Activated B cell treated with CpG ODN at 0.5 μM for 24 hours (primary cell): Measurements from ENCODE around the gene KXD1. TPM values are rescaled to one million over a fixed set of nuclear protein-coding genes. Genes with fewer than 3 reads are reported as not detected.
A peak's percentile ranks its signal among the peaks of the same experiment; 100 is the strongest.

Experiments
- ATAC-seq: fragments of 200-7000 bp; cut with Tn5 transposase; one replicate; pipeline ENCODE4 v1.10.0; 2021; ENCODE audit warnings: low read depth, mild to moderate bottlenecking, moderate library complexity
- CTCF ChIA-PET: fragments of 350-600 bp; sonication (Branson Sonifier 250); formaldehyde crosslinking; loops from one replicate; lab custom pipeline; 2021; ENCODE audit warnings: antibody characterized with exemption; lab: Charles Lee
- POLR2A ChIA-PET: fragments of 350-600 bp; sonication (Branson Sonifier 250); formaldehyde crosslinking; loops from one replicate; lab custom pipeline; 2021; ENCODE audit warnings: antibody characterized with exemption; lab: Charles Lee
- DNase-seq: peaks from one replicate; pipeline ENCODE4 v3.0.0; 2022
- H3K27ac Mint-ChIP-seq: one replicate; pipeline ENCODE4 v1.8.0; 2020; ENCODE audit warnings: mixed read lengths
- H3K27me3 Mint-ChIP-seq: one replicate; pipeline ENCODE4 v1.8.0; 2021; ENCODE audit warnings: mixed read lengths
- H3K36me3 Mint-ChIP-seq: one replicate; pipeline ENCODE4 v1.8.0; 2021; ENCODE audit warnings: low read depth, mixed read lengths
- H3K4me1 Mint-ChIP-seq: one replicate; pipeline ENCODE4 v1.8.0; 2021; ENCODE audit warnings: mixed read lengths
- H3K4me3 Mint-ChIP-seq: one replicate; pipeline ENCODE4 v1.8.0; 2020; ENCODE audit warnings: mild to moderate bottlenecking, mixed read lengths
- H3K9me3 Mint-ChIP-seq: one replicate; pipeline ENCODE4 v1.8.0; 2020; ENCODE audit warnings: mixed read lengths
- intact Hi-C: fragments of 100-400 bp; cut with micrococcal nuclease; formaldehyde crosslinking; loops from one replicate; pipeline ENCODE4 v1.15.1; 2024
- total RNA-seq: library from RNA; stranded (reverse); gene quantifications from 2 replicates; pipeline ENCODE4 v1.2.3, GENCODE V29; 2022
- TF ChIP-seq, protein P1 (sequence below): fragments of 200-600 bp; IDR thresholded peaks from one replicate; pipeline ENCODE4 v1.8.0; 2022; ENCODE audit warnings: antibody characterized with exemption, mild to moderate bottlenecking

KXD1 gene
- total RNA-seq, 1 donor from 2014 or later, result 88.8 TPM

DNA sequence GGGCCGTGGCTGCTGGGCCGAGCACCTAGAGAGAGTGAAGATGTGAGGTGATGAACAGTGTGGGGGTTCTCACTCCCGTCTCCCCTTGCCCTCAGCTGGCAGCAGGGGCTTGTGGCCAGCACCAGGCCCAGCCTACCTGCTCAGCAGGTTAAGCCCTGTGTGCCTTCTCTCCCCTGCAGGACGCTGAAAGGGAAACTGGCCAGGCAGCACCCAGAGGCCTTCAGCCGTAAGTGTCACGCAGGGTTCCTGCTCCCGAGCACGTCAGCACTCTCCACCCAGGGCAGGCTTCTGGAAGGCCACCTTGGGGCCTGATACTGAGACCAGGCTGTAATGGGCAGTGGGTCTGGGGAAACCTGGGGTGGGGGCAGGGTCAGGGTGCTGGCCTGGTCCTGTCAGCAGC, 9.3 kb downstream of the KXD1 start:
- no peaks in the 10 kb centered on the region for H3K27me3 Mint-ChIP-seq
- H3K9me3 Mint-ChIP-seq, result no peaks in the 10 kb centered on the region
- H3K4me3 Mint-ChIP-seq, result no peak overlapping the region
- H3K36me3 Mint-ChIP-seq, result peaks cover 71% of the 10 kb centered on the region
- ATAC-seq, result no peak
- intact Hi-C loops, result no loop called here
- H3K4me1 Mint-ChIP-seq, result peaks cover 7% of the 10 kb centered on the region
- ChIA-PET POLR2A (interaction anchor here (0.7 to 1.3 kb wide), 2 partner anchors 9 to 21 kb away, joined by 3 to 6 read pairs; no protein-coding TSS in a partner anchor), CTCF (no interaction called here)
- no peak overlapping the region for H3K27ac Mint-ChIP-seq
- TF ChIP-seq, protein P1, sequence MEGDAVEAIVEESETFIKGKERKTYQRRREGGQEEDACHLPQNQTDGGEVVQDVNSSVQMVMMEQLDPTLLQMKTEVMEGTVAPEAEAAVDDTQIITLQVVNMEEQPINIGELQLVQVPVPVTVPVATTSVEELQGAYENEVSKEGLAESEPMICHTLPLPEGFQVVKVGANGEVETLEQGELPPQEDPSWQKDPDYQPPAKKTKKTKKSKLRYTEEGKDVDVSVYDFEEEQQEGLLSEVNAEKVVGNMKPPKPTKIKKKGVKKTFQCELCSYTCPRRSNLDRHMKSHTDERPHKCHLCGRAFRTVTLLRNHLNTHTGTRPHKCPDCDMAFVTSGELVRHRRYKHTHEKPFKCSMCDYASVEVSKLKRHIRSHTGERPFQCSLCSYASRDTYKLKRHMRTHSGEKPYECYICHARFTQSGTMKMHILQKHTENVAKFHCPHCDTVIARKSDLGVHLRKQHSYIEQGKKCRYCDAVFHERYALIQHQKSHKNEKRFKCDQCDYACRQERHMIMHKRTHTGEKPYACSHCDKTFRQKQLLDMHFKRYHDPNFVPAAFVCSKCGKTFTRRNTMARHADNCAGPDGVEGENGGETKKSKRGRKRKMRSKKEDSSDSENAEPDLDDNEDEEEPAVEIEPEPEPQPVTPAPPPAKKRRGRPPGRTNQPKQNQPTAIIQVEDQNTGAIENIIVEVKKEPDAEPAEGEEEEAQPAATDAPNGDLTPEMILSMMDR, result no peak
- no peak for DNase-seq

DNA sequence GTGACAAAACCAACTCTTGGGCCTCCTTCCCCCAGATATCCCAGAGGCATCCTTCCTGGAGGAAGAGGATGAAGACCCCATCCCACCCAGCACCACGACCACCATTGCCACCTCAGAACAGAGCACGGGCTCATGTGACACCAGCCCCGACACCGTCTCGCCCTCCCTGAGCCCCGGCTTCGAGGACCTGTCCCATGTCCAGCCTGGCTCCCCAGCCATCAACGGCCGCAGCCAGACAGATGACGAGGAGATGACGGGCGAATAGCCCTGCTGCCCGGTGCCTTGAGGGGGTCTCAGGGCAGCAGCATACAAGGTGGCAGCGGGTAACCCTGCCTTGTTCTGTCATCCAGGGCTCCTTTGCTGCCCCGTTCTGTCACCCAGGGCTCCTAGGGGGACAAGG, 10.7 kb downstream of the KXD1 start:
- Mint-ChIP-seq H3K27ac (no peak overlapping the region), H3K4me1 (peaks cover 20% of the 10 kb centered on the region), H3K9me3 (no peaks in the 10 kb centered on the region), H3K27me3 (no peaks in the 10 kb centered on the region), H3K36me3 (peaks cover 72% of the 10 kb centered on the region), H3K4me3 (no peak overlapping the region)
- TF ChIP-seq, protein P1, result no peak
- CTCF ChIA-PET, result no interaction called here
- POLR2A ChIA-PET, result no interaction called here
- no peak for DNase-seq
- intact Hi-C loops, result no loop called here
- no peak for ATAC-seq

DNA sequence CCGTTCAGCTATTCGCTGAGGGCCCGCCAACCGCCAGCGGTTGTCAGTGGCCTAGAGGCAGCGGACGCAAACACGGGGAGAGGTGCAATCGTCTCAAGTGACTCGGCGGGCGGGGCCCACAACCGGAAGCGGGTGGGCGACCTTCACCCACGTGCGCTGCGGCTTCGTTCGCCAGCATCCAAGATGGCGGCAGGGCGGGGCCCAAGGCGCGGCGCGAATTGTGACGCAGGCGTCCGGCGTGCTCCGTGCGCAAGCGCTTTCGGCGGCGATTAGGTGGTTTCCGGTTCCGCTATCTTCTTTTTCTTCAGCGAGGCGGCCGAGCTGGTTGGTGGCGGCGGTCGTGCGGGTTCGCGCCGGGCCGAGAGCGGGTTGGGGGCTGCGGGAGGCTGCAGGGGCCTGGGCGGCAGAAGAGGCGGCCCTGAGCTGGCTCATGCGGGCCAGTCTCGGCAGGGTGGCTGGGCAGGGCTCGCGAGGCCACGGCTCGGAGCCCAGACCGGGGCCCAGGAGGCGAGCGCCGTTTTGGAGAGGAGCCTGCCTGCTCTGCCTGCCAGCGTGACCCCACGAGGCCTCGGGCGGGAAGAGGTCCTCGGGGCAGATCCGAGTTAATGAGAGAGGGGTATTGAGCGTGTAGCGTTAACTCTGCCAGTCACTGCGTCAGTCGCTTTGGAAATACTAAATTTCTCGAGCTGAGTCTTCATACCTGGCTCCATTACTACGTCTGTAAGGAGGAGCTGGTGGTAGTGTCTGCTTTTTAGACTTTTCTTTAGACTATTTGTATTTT, 14.1 kb downstream of the KXD1 start, which contains the start of gene UBA52:
Gene UBA52, plus strand, starts transcription at position 294 of the 781 bp plus-strand sequence. CDS start 1,444 bp downstream, outside the sequence.
- TF ChIP-seq, protein P1, result no peak
- intact Hi-C loops, result loop anchor here (1.0 kb wide), 6 partner anchors 14 to 348 kb away; partner anchors contain the start of genes COPE, DDX49, ELL and FKBP8
- Mint-ChIP-seq H3K36me3 (peaks cover 77% of the 10 kb centered on the region), H3K27me3 (no peaks in the 10 kb centered on the region), H3K4me3 (peak within 1 kb of the TSS; percentile 94), H3K27ac (peak within 1 kb of the TSS; percentile 93), H3K9me3 (no peaks in the 10 kb centered on the region), H3K4me1 (peaks cover 30% of the 10 kb centered on the region)
- DNase-seq, result peak; percentile 100
- ChIA-PET POLR2A (interaction anchor here (0.5 to 4.4 kb wide), 23 partner anchors 8 to 620 kb away, joined by 3 to 88 read pairs (median 6); partner anchors contain the start of genes COPE, DDX49, ELL and KXD1), CTCF (interaction anchor here (1.0 to 2.4 kb wide), 9 partner anchors 14 to 275 kb away, joined by 3 to 17 read pairs (median 4); partner anchors contain the start of genes ELL, KXD1 and REX1BD)
- peak; percentile 93 for ATAC-seq

DNA sequence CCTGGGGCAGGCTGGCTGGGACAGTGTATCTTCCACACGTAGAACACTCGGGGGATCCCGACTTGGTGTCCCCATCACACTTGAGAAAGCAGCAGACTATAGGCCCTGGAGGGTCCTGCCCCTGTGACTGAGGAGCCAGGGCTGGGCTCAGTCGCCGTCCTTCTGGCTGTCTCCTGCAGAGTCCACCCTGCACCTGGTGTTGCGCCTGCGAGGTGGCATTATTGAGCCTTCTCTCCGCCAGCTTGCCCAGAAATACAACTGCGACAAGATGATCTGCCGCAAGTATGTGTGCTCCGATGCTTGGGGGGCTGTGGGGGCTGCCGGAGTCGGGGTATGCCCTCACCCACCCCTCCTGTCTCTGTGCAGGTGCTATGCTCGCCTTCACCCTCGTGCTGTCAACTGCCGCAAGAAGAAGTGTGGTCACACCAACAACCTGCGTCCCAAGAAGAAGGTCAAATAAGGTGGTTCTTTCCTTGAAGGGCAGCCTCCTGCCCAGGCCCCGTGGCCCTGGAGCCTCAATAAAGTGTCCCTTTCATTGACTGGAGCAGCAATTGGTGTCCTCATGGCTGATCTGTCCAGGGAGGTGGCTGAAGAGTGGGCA, 17.1 kb downstream of the KXD1 start:
- TF ChIP-seq, protein P1, result no peak
- ChIA-PET CTCF (no interaction called here), POLR2A (interaction anchor here (0.6 kb wide), 1 partner anchor 18 kb away, joined by 5 read pairs; no protein-coding TSS in a partner anchor)
- Mint-ChIP-seq H3K9me3 (no peaks in the 10 kb centered on the region), H3K27ac (no peak overlapping the region), H3K4me1 (peaks cover 36% of the 10 kb centered on the region), H3K4me3 (no peak overlapping the region), H3K27me3 (no peaks in the 10 kb centered on the region), H3K36me3 (peaks cover 68% of the 10 kb centered on the region)
- no peak for ATAC-seq
- DNase-seq, result no peak
- intact Hi-C loops, result no loop called here
